Kidney capillary endothelial cell (primary cell): ENCODE data around the gene TNNI3.

Experiments
- DNase-seq: peaks from one replicate; pipeline ENCODE4 v3.0.0-alpha.2; 2018; ENCODE audit warnings: low spot score

Gene TNNI3

DNA sequence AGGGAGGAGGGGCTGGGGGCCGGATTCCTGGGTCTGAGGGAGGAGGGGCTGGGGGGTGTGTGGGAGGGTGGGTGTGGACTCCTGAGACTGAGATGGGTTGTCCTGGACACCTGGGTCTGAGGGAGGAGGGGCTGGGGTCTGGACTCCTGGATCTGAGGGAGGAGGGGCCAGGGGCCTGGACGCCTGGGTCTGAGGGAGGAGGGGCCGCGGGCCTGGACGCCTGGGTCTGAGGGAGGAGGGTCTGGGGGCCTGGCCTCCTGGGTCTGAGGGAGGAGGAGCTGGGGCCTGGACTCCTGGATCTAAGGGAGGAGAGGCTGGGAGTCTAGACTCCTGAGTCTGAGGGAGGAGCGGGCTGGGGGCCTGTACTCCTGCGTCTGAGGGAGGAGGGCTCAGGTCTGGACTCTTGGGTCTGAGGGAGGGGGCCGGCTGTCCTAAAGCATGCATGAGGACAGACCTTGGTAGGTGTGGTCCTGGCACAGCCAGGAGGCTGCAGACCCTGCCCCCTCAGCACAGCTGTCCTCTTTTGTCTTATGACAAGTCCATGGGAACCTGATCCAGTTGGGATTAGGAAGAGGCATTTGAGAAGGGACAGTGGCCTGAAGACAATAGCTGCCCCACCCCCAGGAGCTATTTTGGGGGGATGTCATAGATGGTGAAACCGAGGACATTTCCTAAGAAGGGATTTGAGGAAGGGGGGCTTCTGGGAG, 9.8 kb downstream of the TNNI3 start:
- no peak for DNase-seq

DNA sequence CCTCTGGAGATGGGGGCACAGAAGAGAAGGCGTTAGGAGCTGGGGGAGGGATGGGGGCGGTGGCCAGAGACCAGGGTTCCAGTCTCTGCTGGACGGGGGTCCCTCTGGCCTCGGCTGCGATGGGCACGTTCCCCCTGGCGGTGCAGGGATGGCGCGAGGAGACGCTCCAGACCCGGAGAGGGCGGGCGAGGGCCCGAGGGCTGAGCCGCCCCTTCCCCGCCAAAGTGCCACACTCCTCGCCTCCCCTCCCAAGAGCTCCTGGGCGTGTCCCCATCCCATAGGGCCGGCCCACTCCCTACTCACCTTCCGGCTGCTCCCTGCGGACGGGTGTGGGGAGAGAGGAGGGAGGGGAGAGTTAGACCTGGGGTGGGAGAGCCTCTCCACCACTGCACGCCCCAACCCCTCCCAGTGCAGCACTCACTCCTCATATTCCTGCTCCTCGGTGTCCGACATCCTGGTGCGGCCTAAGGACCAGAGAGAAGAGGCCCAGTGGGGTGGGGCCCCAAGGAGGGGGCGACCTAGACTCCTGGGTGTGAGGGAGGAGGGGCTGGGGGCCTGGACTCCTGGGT, 10.7 kb downstream of the TNNI3 start:
- DNase-seq, result no peak

DNA sequence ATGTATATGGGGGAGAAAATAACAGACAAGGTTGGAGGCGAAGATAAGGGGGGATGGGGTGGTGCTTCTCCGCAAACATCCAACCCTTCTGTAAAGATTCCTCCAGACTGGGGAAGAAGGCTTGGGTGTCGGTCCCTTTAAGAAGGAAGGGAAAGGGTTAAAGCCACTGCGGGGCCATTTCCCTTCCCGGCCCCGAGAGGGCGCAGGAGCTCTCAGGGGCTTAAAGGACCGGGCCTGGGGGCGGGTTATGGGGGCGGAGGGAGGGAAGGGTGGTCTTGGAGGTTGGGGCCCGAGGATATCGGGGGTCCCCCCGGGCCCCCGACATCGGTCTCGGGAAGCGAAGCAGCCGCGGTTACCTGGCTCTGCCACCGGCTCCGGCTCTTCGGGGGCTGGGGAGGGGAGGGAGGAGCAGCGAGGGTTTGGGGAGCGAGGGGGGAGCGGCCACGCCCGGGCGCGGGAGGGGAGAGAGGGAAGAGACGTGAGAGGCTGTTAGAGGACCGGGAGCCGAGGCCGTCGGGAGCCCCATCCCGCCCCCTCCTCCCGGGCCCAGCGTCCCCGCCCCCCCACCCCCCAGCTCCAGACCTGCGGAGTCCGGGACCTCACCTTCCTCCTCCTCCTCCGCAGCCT, 11.3 kb downstream of the TNNI3 start:
- DNase-seq, result no peak

DNA sequence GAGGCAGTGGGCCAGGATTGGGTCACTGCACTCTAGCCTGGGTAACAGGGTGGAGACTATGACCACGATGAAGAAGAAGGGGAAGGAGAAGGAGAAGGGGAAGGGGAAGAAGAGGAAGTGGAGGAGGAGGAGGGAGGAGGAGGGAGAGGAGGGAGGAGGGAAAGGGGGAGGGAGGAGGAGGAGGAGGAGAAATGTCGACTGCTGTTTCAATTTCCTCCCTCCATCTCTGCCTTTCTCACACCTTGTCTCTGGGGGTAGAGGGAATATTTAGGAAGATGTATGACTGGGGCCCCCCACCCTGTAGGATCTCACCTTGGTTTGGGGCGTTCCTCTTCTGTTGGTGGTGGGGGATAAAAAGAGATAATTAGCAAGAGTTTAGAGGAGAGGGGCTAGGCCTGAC, 12.3 kb downstream of the TNNI3 start:
- DNase-seq, result no peak

DNA sequence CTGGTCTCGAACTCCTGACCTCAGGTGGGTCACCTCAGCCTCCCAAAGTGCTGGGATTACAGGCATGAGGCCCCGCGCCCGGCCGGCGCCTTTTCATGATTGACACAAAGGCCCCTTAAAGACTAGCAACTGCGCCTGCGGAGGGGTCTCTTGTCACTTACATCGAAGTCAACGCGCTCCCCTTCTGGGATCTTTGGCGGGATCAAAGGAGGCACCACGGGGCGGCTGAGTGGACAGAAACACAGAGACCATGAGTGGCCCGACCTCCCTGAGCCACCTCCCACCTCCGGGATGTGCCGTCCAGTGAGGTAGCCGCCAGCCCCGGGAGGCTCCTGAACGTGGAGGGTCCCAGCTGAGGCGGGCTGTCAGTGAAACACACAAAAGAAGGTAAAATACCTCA, 15.8 kb downstream of the TNNI3 start:
- no peak for DNase-seq

DNA sequence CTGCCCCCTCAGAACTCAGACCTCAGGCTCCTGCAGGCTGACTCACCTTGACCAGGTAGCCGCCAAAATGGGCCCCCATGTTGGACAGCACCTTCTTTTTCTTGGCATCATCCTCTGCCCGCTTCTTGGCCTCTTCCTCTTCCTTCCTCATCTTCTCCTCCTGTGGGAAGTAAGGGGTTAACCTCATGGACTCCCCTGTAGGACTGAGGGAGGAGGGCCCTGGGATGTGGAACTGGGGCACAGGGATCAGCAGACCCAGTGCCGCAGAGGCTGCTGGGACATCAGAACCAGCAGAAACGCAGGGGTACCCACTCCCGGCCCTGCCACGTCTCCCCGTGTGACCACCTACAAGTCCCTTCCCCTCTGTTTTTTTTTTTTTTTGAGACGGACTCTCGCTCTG, 19.6 kb downstream of the TNNI3 start:
- DNase-seq, result no peak

DNA sequence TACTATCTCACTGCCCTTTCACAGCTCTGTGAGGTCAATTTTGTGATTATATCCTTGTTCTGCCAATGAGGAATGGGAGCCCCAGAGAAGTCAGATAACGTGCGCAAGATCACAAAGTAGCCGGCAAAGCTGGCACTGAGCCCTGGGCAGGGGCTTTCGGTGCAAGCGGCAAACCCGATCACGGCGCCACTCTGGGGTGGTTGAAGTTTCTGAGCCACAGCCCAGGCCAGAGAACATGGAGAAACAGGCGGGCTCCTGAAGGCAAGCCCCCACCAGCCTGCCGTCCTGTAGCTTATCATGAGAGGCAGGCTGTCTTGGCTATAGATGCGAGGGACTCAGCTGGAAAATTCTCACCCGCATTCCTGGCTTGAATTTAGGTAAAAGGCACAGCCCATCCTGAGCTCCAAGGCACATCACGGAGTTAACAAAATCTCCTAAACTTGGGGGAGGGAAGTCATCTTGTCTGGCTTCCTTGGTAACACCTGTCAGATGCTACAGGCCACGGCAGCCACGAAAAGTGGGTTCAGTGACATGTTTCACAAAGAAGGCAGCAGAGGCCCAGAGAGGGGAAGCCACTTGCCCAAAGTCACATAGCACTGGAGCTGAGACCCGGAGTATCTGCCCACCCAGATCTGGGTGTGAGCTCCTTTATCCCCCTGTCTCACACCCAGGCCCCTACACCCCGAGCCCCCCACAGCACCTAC, 21.0 kb downstream of the TNNI3 start:
- no peak for DNase-seq

DNA sequence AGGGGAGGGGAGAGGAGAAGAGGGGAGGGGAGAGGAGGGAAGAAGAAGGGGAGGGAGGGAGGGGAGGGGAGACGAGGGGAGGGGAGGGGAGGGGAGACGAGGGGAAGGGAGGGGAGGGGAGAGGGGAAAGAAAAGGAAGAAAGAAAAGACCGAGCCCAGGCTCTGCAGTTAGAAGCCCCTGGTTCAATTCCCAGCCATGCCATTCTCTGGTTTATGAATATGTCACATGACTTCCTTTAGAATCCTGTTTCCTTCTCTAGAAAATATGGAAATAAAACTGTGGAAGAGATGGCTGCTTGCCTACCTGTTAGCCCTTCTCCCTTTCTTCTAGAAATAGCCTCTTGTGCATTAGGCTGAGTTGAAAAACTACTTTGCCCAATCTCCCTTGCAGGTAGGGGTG, 22.8 kb downstream of the TNNI3 start:
- DNase-seq, result no peak

DNA sequence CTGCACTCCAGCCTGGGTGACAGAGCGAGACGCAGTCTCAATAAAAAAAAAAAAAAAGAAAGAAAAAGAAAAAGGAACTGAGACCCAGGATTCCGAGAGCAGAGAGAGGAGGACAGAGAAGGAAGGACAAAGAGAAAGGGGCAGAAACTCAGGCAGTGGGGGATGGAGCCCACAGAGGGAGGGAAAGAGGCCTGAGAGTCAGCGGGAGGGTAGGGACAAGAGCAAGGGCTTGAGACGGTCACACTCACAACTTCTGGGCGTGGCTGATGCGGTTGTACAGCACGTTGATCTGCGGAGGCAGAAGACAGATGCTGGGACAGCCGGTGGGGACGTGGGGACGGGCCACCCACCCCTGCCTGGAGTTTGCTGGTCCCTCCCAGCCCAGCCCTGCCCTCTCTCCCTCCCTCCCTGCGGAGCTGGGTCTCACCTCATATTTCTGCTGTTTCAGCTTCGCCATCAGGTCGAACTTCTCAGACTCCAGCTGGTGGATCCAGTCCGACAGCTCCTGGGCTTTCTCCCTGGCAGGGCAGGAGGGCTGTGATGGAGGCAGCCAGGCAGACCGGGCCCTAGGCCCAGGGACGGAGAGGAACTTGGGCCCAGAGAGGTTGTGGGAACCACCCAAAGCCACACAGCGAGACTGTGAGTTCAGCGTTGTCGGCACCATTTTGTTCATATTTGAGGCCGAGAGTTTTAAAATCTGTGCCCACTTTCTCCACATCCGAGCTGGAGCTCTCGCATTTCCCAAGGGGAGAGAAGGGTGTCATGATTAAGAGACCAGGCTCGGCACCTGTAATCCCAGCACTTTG, 23.7 kb downstream of the TNNI3 start:
- DNase-seq, result no peak

DNA sequence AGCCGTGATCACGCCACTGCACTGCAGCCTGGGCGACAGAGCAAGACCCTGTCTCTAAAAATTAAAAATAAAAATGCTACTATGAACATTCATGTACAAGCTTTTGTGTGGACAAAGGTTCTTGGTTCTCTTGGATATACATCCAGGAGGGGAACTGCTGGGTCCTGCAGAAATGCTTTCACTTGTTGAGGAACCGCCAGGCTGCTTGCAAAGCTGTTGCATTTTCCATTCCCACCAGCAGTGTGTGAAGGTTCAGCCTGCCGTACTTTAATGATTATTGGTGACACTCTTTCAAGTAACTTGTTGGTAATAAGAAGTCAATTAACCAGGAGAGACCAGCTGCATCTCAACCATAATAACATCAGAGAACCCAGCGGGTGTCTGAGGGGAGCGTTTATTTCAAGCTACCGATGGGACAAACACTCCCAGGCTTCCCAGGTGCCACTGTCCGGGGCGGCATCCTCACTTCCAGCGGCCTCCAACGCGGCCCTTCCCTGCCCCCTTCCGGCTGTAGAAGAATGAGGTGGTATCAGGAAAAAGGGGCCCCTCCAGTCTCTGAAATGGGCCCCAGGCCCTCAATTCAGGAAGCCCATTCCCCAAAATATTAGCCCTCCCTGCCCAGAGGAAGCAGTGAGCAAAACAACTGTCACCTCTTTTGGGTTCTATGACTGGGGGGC, 24.9 kb downstream of the TNNI3 start:
- no peak for DNase-seq

DNA sequence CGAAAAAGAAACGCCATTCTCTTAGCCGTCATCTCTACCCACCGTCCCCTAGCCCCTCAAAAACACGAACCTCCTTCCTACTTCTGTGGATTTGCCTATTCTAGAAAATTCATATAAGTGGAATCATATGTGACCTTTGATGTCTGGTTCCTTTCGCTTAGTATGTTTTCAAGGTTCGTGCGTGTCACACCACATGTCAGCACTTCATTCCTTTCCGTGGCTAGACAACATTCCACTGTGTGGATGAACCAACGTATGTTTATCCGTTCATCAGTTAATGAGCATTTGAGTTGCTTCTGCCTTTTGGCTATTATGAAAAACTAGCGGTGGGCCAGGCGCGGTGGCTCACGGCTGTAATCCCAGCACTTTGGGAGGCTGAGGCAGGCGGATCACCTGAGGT, 26.1 kb downstream of the TNNI3 start:
- no peak for DNase-seq

DNA sequence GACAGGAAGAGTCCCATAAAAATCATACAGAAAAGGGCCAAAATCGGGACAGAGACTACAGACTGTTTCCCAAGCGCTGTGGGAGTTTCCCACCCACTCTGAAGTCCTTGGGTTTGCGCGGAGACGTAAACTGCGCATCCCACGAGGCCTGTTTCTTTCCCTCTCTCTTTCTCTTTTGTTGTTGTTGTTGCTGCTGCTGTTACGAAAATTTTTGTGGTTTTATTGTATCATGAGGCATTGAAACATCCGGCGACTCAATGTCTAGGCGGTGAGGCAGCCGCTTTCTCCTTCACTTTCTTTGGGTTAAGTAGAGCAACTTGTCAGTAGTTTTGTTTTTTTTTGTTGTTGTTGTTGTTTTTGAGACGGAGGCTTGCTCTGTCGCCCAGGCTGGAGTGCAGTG, 38.5 kb downstream of the TNNI3 start:
- no peak for DNase-seq

DNA sequence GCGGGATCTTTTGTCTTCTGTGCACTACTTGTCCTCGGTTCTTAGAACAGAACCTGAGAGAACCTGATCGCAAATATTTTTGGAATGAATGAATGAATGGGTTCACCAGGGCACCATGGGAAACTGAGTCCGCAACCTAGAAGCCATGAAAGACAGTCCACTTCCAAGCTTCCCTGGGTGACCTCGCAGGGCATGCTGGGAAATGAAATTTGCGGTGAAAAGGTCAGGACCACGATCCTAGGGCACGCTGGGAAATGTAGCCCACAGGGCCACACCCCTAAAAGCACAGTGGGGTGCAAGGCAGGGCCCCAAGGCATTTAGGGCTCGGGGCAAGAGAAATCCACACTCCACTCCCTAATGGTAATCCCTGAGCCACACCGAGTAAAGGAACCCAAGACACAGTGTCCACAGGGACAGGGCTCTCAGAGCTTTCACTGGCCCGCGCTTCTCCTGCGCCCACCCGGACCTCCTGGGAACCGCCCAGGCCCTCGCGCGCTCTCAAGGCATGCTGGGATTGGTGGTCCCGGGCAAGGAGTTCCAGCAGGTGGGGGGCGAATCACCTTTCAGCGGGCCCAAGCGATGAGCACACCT, 39.0 kb downstream of the TNNI3 start:
- DNase-seq, result no peak

DNA sequence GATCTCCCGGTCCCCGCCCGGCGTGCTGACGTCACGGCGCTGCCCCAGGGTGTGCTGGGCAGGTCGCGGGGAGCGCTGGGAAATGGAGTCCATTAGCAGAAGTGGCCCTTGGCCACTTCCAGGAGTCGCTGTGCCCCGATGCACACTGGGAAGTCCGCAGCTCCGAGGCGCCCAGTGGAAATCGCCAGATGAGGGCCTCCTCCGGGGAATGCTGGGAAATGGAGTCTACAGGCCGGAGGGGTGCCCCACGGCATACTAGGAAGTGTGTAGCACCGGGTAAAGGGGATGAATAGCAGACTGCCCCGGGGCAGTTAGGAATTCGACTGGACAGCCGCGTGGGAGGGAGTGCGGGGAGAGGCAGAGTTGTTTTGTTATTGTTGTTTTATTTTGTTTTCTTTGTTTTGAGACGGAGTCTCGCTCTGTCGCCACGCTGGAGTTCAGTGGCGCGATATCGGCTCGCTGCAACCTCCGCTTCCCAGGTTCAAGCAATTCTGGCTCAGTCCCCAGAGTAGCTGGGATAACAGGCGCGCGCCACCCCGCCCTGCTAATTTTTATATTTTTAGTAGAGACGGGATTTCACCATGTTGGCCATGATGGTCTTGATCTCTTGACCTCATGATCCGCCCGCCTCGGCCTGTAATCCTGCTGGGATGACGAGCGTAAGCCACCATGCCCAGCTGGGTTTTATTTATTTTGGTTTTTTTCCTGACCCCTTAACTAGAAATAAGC, 39.7 kb downstream of the TNNI3 start:
- peak; percentile 98 for DNase-seq

DNA sequence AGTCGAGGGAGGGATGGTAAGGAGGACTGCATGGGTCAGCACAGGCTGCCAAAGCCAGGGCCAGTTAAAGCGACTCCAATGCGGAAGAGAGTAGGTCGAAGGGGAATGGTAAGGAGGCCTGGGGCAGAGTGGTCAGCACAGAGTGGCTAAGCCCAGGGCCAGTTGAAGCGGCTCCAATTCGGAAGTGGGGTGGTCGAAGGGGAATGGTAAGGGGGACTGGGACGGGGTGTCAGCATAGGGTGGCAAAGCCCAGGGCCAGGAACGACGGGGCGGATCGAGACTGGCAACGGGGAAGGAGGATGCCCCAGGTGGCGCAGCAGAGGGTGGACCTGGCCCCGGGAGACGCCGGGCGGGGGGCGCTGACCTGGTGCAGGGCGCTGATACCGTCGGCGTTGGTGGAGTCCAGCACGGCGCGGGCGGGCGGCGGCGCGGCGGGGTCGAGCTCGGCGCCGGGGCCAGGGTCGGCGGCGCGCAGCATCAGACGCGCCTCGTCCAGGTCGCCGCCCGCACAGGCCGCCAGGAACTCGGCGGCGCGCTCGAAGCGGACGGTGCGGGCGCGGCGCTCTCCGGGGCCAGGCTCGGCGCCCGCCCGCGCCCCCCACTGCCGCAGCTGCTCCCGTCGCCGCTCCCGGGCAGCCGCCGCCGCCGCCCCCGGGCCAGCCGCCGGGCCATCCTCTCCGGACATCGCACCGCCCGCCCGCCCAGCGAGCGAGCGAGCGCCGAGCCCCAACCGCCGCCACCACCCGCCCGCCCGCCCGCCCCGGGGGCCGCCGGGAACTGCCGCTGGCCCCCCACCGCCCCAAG, 40.5 kb downstream of the TNNI3 start, which contains the start of gene PPP1R12C:
PPP1R12C (minus strand) TSS at position 779 of the 804 bp plus-strand sequence; CDS start at position 685, 94 bp downstream.
- DNase-seq, result no peak

DNA sequence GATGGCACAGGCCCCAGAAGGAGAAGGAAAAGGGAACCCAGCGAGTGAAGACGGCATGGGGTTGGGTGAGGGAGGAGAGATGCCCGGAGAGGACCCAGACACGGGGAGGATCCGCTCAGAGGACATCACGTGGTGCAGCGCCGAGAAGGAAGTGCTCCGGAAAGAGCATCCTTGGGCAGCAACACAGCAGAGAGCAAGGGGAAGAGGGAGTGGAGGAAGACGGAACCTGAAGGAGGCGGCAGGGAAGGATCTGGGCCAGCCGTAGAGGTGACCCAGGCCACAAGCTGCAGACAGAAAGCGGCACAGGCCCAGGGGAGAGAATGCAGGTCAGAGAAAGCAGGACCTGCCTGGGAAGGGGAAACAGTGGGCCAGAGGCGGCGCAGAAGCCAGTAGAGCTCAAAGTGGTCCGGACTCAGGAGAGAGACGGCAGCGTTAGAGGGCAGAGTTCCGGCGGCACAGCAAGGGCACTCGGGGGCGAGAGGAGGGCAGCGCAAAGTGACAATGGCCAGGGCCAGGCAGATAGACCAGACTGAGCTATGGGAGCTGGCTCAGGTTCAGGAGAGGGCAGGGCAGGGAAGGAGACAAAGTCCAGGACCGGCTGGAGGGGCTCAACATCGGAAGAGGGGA, 41.2 kb downstream of the TNNI3 start:
- DNase-seq, result peak; percentile 50

DNA sequence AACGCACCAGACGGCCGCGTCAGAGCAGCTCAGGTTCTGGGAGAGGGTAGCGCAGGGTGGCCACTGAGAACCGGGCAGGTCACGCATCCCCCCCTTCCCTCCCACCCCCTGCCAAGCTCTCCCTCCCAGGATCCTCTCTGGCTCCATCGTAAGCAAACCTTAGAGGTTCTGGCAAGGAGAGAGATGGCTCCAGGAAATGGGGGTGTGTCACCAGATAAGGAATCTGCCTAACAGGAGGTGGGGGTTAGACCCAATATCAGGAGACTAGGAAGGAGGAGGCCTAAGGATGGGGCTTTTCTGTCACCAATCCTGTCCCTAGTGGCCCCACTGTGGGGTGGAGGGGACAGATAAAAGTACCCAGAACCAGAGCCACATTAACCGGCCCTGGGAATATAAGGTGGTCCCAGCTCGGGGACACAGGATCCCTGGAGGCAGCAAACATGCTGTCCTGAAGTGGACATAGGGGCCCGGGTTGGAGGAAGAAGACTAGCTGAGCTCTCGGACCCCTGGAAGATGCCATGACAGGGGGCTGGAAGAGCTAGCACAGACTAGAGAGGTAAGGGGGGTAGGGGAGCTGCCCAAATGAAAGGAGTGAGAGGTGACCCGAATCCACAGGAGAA, 42.0 kb downstream of the TNNI3 start:
- peak; percentile 26 for DNase-seq

DNA sequence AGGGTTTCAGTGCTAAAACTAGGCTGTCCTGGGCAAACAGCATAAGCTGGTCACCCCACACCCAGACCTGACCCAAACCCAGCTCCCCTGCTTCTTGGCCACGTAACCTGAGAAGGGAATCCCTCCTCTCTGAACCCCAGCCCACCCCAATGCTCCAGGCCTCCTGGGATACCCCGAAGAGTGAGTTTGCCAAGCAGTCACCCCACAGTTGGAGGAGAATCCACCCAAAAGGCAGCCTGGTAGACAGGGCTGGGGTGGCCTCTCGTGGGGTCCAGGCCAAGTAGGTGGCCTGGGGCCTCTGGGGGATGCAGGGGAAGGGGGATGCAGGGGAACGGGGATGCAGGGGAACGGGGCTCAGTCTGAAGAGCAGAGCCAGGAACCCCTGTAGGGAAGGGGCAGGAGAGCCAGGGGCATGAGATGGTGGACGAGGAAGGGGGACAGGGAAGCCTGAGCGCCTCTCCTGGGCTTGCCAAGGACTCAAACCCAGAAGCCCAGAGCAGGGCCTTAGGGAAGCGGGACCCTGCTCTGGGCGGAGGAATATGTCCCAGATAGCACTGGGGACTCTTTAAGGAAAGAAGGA, 42.9 kb downstream of the TNNI3 start:
- DNase-seq, result no peak
